IMR-90 (cell line): ENCODE measurements around the gene ALOXE3. TPM values are rescaled to one million over a fixed set of nuclear protein-coding genes. Genes with fewer than 3 reads are reported as not detected.

Experiments used
- ATAC-seq: fragments of 200-7000 bp; cut with Tn5 transposase; 2 replicates; pipeline ENCODE4 v1.9.1; 2020; ENCODE audit warnings: low read depth, mild to moderate bottlenecking, moderate library complexity
- BruUV-seq: library from RNA; stranded (reverse); fragments of 400-500 nt; replicated peaks from 2 replicates; lab custom pipeline; 2021; lab: Mats Ljungman, UMichigan
- CTCF ChIA-PET: fragments of 300-600 bp; formaldehyde crosslinking; extraction: SDS; loops from one replicate; lab custom pipeline; 2021; ENCODE audit warnings: antibody characterized with exemption; lab: Yijun Ruan, JAX
- POLR2A ChIA-PET: fragments of 300-600 bp; sonication (Branson Sonifier 250); formaldehyde crosslinking; loops from one replicate; lab custom pipeline; 2022; ENCODE audit warnings: antibody characterized with exemption; ENCODE audit not compliant: unreplicated experiment; lab: Charles Lee
- DNase-seq: peaks from one replicate; pipeline ENCODE4 v3.0.0; 2013
- H2AFZ ChIP-seq: replicated peaks from 2 replicates; pipeline ENCODE3; 2013; ENCODE audit warnings: low read length, mild to moderate bottlenecking; ENCODE audit not compliant: poor library complexity
- H2AK5ac ChIP-seq: 2 replicates; pipeline ENCODE4 v1.6.1; 2013; ENCODE audit warnings: low read depth, low read length, inconsistent platforms
- H2AK9ac ChIP-seq: replicated peaks from 2 replicates; pipeline ENCODE3; 2013; ENCODE audit warnings: mild to moderate bottlenecking, low read depth, low read length, moderate library complexity; ENCODE audit not compliant: poor library complexity
- H2BK120ac ChIP-seq: 2 replicates; pipeline ENCODE4 v1.6.1; 2013; ENCODE audit warnings: low read depth, low read length, inconsistent platforms
- H2BK15ac ChIP-seq: 3 replicates; pipeline ENCODE4 v1.6.1; 2013; ENCODE audit warnings: low read depth, low read length, inconsistent platforms
- H2BK20ac ChIP-seq: 2 replicates; pipeline ENCODE4 v1.6.1; 2013; ENCODE audit warnings: low read depth, mild to moderate bottlenecking, inconsistent platforms, low read length, moderate library complexity
- H2BK5ac ChIP-seq: 2 replicates; pipeline ENCODE4 v1.6.1; 2013; ENCODE audit warnings: mild to moderate bottlenecking, low read depth, low read length, inconsistent platforms; ENCODE audit not compliant: poor library complexity, severe bottlenecking
- H3K14ac ChIP-seq: replicated peaks from 2 replicates; pipeline ENCODE4 v1.6.1; 2013; ENCODE audit warnings: low read depth, low read length, inconsistent platforms
- H3K18ac ChIP-seq: 2 replicates; pipeline ENCODE4 v1.6.1; 2013; ENCODE audit warnings: low read depth, low read length, control low read depth
- H3K23ac ChIP-seq: 2 replicates; pipeline ENCODE4 v1.6.1; 2013; ENCODE audit warnings: low read depth, low read length, inconsistent platforms
- H3K27ac ChIP-seq: 2 replicates; pipeline ENCODE4 v1.5.1; 2013; ENCODE audit warnings: mild to moderate bottlenecking, control low read depth, low read length; ENCODE audit not compliant: insufficient read depth
- H3K27me3 ChIP-seq: 2 replicates; pipeline ENCODE4 v1.6.1; 2013; ENCODE audit warnings: low read length; ENCODE audit not compliant: control insufficient read depth, insufficient read depth
- H3K36me3 ChIP-seq: 2 replicates; pipeline ENCODE4 v1.6.1; 2013; ENCODE audit warnings: low read length, mixed read lengths; ENCODE audit not compliant: control insufficient read depth, insufficient read depth
- H3K4ac ChIP-seq: 2 replicates; pipeline ENCODE4 v1.6.1; 2013; ENCODE audit warnings: low read depth, low read length, inconsistent platforms
- H3K4me1 ChIP-seq: 2 replicates; pipeline ENCODE4 v1.6.1; 2013; ENCODE audit warnings: low read length, mixed read lengths; ENCODE audit not compliant: control insufficient read depth, insufficient read depth
- H3K4me2 ChIP-seq: 2 replicates; pipeline ENCODE4 v1.6.1; 2013; ENCODE audit warnings: low read depth, mild to moderate bottlenecking, control low read depth, low read length, moderate library complexity
- H3K4me3 ChIP-seq: 2 replicates; pipeline ENCODE4 v1.5.1; 2013; ENCODE audit warnings: low read depth, mild to moderate bottlenecking, control low read depth, low read length, moderate library complexity; ENCODE audit not compliant: insufficient read depth
- H3K56ac ChIP-seq: 2 replicates; pipeline ENCODE4 v1.6.1; 2013; ENCODE audit warnings: low read length, inconsistent platforms; ENCODE audit not compliant: insufficient read depth; ENCODE audit errors: extremely low read depth
- H3K79me1 ChIP-seq, 2 experiments: 2 replicates each; pipeline ENCODE4 v1.6.1; 2013; ENCODE audit warnings: low read length in 2 of 2, inconsistent platforms in 1 of 2, low read depth in 1 of 2
- H3K9ac ChIP-seq: 2 replicates; pipeline ENCODE4 v1.6.1; 2013; ENCODE audit warnings: low read depth, low read length, control low read depth
- H3K9me1 ChIP-seq: 2 replicates; pipeline ENCODE4 v1.6.1; 2013; ENCODE audit warnings: low read length, inconsistent platforms; ENCODE audit not compliant: insufficient read depth
- H3K9me3 ChIP-seq: 2 replicates; pipeline ENCODE4 v1.6.1; 2013; ENCODE audit warnings: low read length; ENCODE audit not compliant: control insufficient read depth, insufficient read depth
- H4K20me1 ChIP-seq: 2 replicates; pipeline ENCODE4 v1.6.1; 2013; ENCODE audit warnings: low read length, inconsistent platforms; ENCODE audit not compliant: insufficient read depth
- H4K5ac ChIP-seq: 2 replicates; pipeline ENCODE4 v1.6.1; 2013; ENCODE audit warnings: mild to moderate bottlenecking, low read depth, low read length, control low read depth
- H4K8ac ChIP-seq, 2 experiments: 2 replicates each; pipeline ENCODE4 v1.6.1; 2013; ENCODE audit warnings: low read depth in 2 of 2, low read length in 2 of 2, control low read depth in 1 of 2, inconsistent platforms in 1 of 2
- H4K91ac ChIP-seq: 2 replicates; pipeline ENCODE4 v1.6.1; 2013; ENCODE audit warnings: low read depth, low read length, inconsistent platforms; ENCODE audit not compliant: insufficient read depth
- BHLHE40 ChIP-seq: fragments of 150-350 bp; IDR thresholded peaks from 2 replicates; pipeline ENCODE4 v1.6.1; 2016; ENCODE audit warnings: mild to moderate bottlenecking, low read depth, low read length
- CEBPB ChIP-seq: IDR thresholded peaks from 2 replicates; pipeline ENCODE4 v1.6.1; 2012; ENCODE audit warnings: low read depth, low read length, improper control_type of control experiment
- CHD1 ChIP-seq: IDR thresholded peaks from 2 replicates; pipeline ENCODE4 v1.6.1; 2012; ENCODE audit warnings: low read depth, low read length, improper control_type of control experiment
- MAFK ChIP-seq: IDR thresholded peaks from 2 replicates; pipeline ENCODE4 v1.6.1; 2012; ENCODE audit warnings: low read depth, low read length, improper control_type of control experiment
- MAZ ChIP-seq: IDR thresholded peaks from 2 replicates; pipeline ENCODE4 v1.6.1; 2012; ENCODE audit warnings: low read depth, mild to moderate bottlenecking, low read length, improper control_type of control experiment, moderate library complexity, borderline replicate concordance
- MXI1 ChIP-seq: IDR thresholded peaks from 2 replicates; pipeline ENCODE4 v1.6.1; 2012; ENCODE audit warnings: low read depth, mild to moderate bottlenecking, low read length, moderate library complexity, borderline replicate concordance
- NFE2L2 ChIP-seq: fragments of 150-350 bp; IDR thresholded peaks from 2 replicates; pipeline ENCODE4 v1.6.1; 2016; ENCODE audit warnings: low read depth, mild to moderate bottlenecking, low read length
- POLR2A ChIP-seq: IDR thresholded peaks from 2 replicates; pipeline ENCODE4 v1.6.1; 2012; ENCODE audit warnings: mild to moderate bottlenecking, low read depth, low read length
- RAD21 ChIP-seq: IDR thresholded peaks from 2 replicates; pipeline ENCODE4 v1.6.1; 2012; ENCODE audit warnings: low read length, improper control_type of control experiment
- RCOR1 ChIP-seq: IDR thresholded peaks from 2 replicates; pipeline ENCODE4 v1.6.1; 2012; ENCODE audit warnings: mild to moderate bottlenecking, low read length, improper control_type of control experiment; ENCODE audit not compliant: insufficient replicate concordance
- SMC3 ChIP-seq: fragments of 150-350 bp; IDR thresholded peaks from 2 replicates; pipeline ENCODE4 v1.6.1; 2016; ENCODE audit warnings: low read depth, mild to moderate bottlenecking, antibody characterized with exemption, low read length, moderate library complexity
- USF2 ChIP-seq: fragments of 150-350 bp; IDR thresholded peaks from 2 replicates; pipeline ENCODE4 v1.6.1; 2017; ENCODE audit warnings: mild to moderate bottlenecking, antibody characterized with exemption, low read length, low read depth
- WGBS, 2 experiments: methylation state at CpG; one replicate each; pipeline versions ENCODE4 v1.1.5 to v1.1.7; 2013; ENCODE audit warnings: missing lambda C conversion rate in 2 of 2; ENCODE audit not compliant: insufficient read length in 1 of 2; ENCODE audit errors: extremely low coverage in 2 of 2; 5-methylcytosine and 5-hydroxymethylcytosine counted together
- dilution Hi-C: fragments of 300-500 bp; cut with HindIII; formaldehyde crosslinking; loops from one replicate; pipeline ENCODE4 v1.14.3; 2018; ENCODE audit warnings: low sequenced_read_pairs; ENCODE audit not compliant: unreplicated experiment
- in situ Hi-C: fragments of 300-500 bp; cut with MboI; formaldehyde crosslinking; loops from 3 replicates; pipeline ENCODE4 v1.14.3; 2019; ENCODE audit warnings: low sequenced_read_pairs, inconsistent platforms, mixed read lengths
- intact Hi-C: fragments of 100-400 bp; cut with micrococcal nuclease; formaldehyde crosslinking; loops from 2 replicates; pipeline ENCODE4 v1.10.0; 2022
- polyA plus RNA-seq, 3 experiments: library from polyadenylated mRNA; depleted of rRNA; stranded (reverse); fragments of >200 nt; gene quantifications; 2 replicates each; pipeline ENCODE4 v1.2.3, GENCODE V29; 2012; ENCODE audit warnings: low replicate concordance in 1 of 3
- total RNA-seq: library from RNA; depleted of rRNA; stranded (reverse); fragments of >200 nt; gene quantifications from 2 replicates; pipeline ENCODE4 v1.2.3, GENCODE V29; 2012
- TF ChIP-seq, protein P1 (sequence below): conservative IDR thresholded peaks from 2 replicates; pipeline ENCODE4 v1.5.1; 2012; ENCODE audit warnings: mild to moderate bottlenecking, low read depth, low read length, improper control_type of control experiment
- TF ChIP-seq, protein P2 (sequence below): fragments of 150-350 bp; IDR thresholded peaks from 2 replicates; pipeline ENCODE4 v1.6.1; 2016; ENCODE audit warnings: low read depth, mild to moderate bottlenecking, low read length, moderate library complexity, borderline replicate concordance

ALOXE3 gene
- total and polyA plus RNA-seq, 2 of the 4 experiments (the other 2 are of a cell fraction) = under 0.01 to 0.26 TPM

GRCh38 chr17:8055851-8056231 lies 62.5 kb downstream of the ALOXE3 start:
- Histone ChIP-seq H2AK5ac (no peak overlapping the region), H4K8ac (no peak overlapping the region), H3K23ac (no peak overlapping the region), H3K18ac (no peak overlapping the region), H3K4me1 (peaks cover 2% of the 10 kb centered on the region; the same call in 1 of the 2 replicates), H4K5ac (no peak overlapping the region), H3K36me3 (no peaks in the 10 kb centered on the region), H2BK20ac (no peak overlapping the region), H4K20me1 (no peaks in the 10 kb centered on the region), H3K56ac (no peak overlapping the region), H3K27ac (no peak overlapping the region), H2AK9ac (no peak overlapping the region), H4K91ac (no peak overlapping the region), H3K9me3 (no peaks in the 10 kb centered on the region), H3K4me2 (no peak overlapping the region), H2BK15ac (no peak overlapping the region), H3K79me1 (no peaks in the 10 kb centered on the region), H3K9me1 (no peaks in the 10 kb centered on the region), H2BK120ac (no peak overlapping the region), H3K27me3 (peaks cover 42% of the 10 kb centered on the region), H3K4ac (no peak overlapping the region), H2BK5ac (no peak overlapping the region), H3K4me3 (no peak overlapping the region), H2AFZ (no peak overlapping the region), H3K9ac (no peak overlapping the region), H3K14ac (no peak overlapping the region)
- ATAC-seq (no peak), DNase-seq (no peak)
- in situ Hi-C loops (no loop called here), dilution Hi-C loops (no loop called here), intact Hi-C loops (loop anchor here (2.0 to 5.0 kb wide), 2 partner anchors 124 to 193 kb away; partner anchors contain the start of genes CNTROB and TRAPPC1)
- no TSS peak for BruUV-seq
- TF ChIP-seq RAD21 = no peak
- no peak for TF ChIP-seq CHD1
- TF ChIP-seq MAFK = no peak
- no peak for TF ChIP-seq MXI1
- no peak for TF ChIP-seq BHLHE40
- TF ChIP-seq, protein P1, sequence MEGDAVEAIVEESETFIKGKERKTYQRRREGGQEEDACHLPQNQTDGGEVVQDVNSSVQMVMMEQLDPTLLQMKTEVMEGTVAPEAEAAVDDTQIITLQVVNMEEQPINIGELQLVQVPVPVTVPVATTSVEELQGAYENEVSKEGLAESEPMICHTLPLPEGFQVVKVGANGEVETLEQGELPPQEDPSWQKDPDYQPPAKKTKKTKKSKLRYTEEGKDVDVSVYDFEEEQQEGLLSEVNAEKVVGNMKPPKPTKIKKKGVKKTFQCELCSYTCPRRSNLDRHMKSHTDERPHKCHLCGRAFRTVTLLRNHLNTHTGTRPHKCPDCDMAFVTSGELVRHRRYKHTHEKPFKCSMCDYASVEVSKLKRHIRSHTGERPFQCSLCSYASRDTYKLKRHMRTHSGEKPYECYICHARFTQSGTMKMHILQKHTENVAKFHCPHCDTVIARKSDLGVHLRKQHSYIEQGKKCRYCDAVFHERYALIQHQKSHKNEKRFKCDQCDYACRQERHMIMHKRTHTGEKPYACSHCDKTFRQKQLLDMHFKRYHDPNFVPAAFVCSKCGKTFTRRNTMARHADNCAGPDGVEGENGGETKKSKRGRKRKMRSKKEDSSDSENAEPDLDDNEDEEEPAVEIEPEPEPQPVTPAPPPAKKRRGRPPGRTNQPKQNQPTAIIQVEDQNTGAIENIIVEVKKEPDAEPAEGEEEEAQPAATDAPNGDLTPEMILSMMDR = no peak
- no peak for TF ChIP-seq MAZ
- TF ChIP-seq, protein P2, sequence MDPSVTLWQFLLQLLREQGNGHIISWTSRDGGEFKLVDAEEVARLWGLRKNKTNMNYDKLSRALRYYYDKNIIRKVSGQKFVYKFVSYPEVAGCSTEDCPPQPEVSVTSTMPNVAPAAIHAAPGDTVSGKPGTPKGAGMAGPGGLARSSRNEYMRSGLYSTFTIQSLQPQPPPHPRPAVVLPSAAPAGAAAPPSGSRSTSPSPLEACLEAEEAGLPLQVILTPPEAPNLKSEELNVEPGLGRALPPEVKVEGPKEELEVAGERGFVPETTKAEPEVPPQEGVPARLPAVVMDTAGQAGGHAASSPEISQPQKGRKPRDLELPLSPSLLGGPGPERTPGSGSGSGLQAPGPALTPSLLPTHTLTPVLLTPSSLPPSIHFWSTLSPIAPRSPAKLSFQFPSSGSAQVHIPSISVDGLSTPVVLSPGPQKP = no peak
- TF ChIP-seq SMC3 = no peak
- TF ChIP-seq CEBPB = no peak
- no peak for TF ChIP-seq NFE2L2
- TF ChIP-seq USF2 = no peak
- no peak for TF ChIP-seq POLR2A
- TF ChIP-seq RCOR1 = no peak
- POLR2A ChIA-PET = no interaction called here
- no CpG with 5 or more reads among the region's 3 CpGs for WGBS, 2 experiments
- CTCF ChIA-PET = interaction anchor here (2.8 kb wide), 1 partner anchor 15 kb away, joined by 15 read pairs; no protein-coding TSS in a partner anchor
